ENCODE measurements around the gene SLC26A9. TPM values are rescaled to one million over a fixed set of nuclear protein-coding genes. Genes with fewer than 3 reads are reported as not detected.

The SLC26A9 gene
- total and polyA plus RNA-seq, 9 of the 15 experiments (the other 6 are each of a cell fraction or from before 2014, with no cell fraction given) = 0.03 TPM; not detected in 8

- peaks cover 7 to 10% of the 10 kb centered on the region in 2 experiments for H3K4me1 ChIP-seq (replicated peaks in 1 of 2; ENCODE audit: control insufficient read depth in 2 of 2, insufficient read depth in 2 of 2, low read length in 2 of 2)
- ATAC-seq = no peak
- no TSS peak for BruUV-seq (replicated peaks)
- ChIA-PET CTCF (ENCODE audit: low intra/inter-chr PET ratio) (no interaction called here), POLR2A (interaction anchor here (0.6 kb wide), 1 partner anchor 11 kb away, joined by 4 read pairs; no protein-coding TSS in a partner anchor)
- H3K4me2 ChIP-seq (ENCODE audit: insufficient read depth, low read length) = no peak overlapping the region
- in situ Hi-C loops (cut with MboI) = no loop called here
- no peaks in the 10 kb centered on the region for H3K9me1 ChIP-seq (ENCODE audit: control insufficient read depth, insufficient read depth, low read length)
- no peaks in the 10 kb centered on the region for H3K9me3 ChIP-seq (replicated peaks; ENCODE audit: control insufficient read depth, insufficient read depth, low read depth, low read length)
- peaks cover 21% of the 10 kb centered on the region for H4K20me1 ChIP-seq (replicated peaks; ENCODE audit: control insufficient read depth, insufficient read depth, low read length)
- 2% methylated on average over 5 of the region's 5 CpGs for WGBS (ENCODE audit: insufficient coverage, low coverage, missing lambda C conversion rate)
- no peak for DNase-seq (ENCODE audit: extremely low read depth in 1 of 4, low spot score in 3 of 4)
- TF ChIP-seq MAFF (IDR thresholded peaks at IDR 0.05; ENCODE audit: low read length) (no peak), GMEB1 (CRISPR knock-in tag; IDR thresholded peaks at IDR 0.05) (no peak), ZNF134 (CRISPR knock-in tag; conservative IDR thresholded peaks at IDR 0.05) (no peak), NFIC (IDR thresholded peaks at IDR 0.05) (no peak), PTRF (tag; IDR thresholded peaks at IDR 0.05) (no peak), NFE2L1 (tag; IDR thresholded peaks at IDR 0.05; ENCODE audit: borderline replicate concordance, low read depth) (no peak), MEF2D (tag; conservative IDR thresholded peaks at IDR 0.05; ENCODE audit: low read depth) (no peak), TRIM28 (IDR thresholded peaks at IDR 0.05) (no peak), NFIX (CRISPR knock-in tag; IDR thresholded peaks at IDR 0.05; ENCODE audit: low read depth) (no peak)
- TF ChIP-seq, protein P1, sequence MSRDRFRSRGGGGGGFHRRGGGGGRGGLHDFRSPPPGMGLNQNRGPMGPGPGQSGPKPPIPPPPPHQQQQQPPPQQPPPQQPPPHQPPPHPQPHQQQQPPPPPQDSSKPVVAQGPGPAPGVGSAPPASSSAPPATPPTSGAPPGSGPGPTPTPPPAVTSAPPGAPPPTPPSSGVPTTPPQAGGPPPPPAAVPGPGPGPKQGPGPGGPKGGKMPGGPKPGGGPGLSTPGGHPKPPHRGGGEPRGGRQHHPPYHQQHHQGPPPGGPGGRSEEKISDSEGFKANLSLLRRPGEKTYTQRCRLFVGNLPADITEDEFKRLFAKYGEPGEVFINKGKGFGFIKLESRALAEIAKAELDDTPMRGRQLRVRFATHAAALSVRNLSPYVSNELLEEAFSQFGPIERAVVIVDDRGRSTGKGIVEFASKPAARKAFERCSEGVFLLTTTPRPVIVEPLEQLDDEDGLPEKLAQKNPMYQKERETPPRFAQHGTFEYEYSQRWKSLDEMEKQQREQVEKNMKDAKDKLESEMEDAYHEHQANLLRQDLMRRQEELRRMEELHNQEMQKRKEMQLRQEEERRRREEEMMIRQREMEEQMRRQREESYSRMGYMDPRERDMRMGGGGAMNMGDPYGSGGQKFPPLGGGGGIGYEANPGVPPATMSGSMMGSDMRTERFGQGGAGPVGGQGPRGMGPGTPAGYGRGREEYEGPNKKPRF (IDR thresholded peaks at IDR 0.05; ENCODE audit: low read depth, low read length) = no peak
- TF ChIP-seq, protein P2, sequence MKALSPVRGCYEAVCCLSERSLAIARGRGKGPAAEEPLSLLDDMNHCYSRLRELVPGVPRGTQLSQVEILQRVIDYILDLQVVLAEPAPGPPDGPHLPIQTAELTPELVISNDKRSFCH (CRISPR knock-in tag; IDR thresholded peaks at IDR 0.05) = no peak
- TF ChIP-seq, protein P2 (tag; IDR thresholded peaks at IDR 0.05) = no peak
- intact Hi-C loops (cut with micrococcal nuclease) = no loop called here
- no peaks in the 10 kb centered on the region for H3K36me3 ChIP-seq (ENCODE audit: control insufficient read depth, insufficient read depth, low read length)
- peaks cover 38 to 73% of the 10 kb centered on the region in 2 experiments; a peak in 4 of 5 replicates for H3K27me3 ChIP-seq (ENCODE audit: control insufficient read depth in 2 of 2, insufficient read depth in 2 of 2, low read length in 2 of 2)
- H3K4me3 ChIP-seq = no peak overlapping the region
- no peak for FAIRE-seq
- H2AFZ ChIP-seq (ENCODE audit: low read depth, low read length) = no peak overlapping the region
- no peak overlapping the region for H3K9ac ChIP-seq (ENCODE audit: insufficient read depth in 1 of 2, low read depth in 2 of 2, low read length in 2 of 2)
- H3K27ac ChIP-seq (ENCODE audit: extremely low read depth, low read depth, low read length) = no peak overlapping the region
- no peaks in the 10 kb centered on the region for H3K79me2 ChIP-seq (ENCODE audit: control insufficient read depth, insufficient read depth, low read length)
Measured at GRCh38 chr1:205940710-205941109, 2.5 kb downstream of the SLC26A9 start.
